SKM-1 (cell line): Measurements from ENCODE around the gene KCTD8.

Source experiments
- DNase-seq: peaks from one replicate; lab custom pipeline; 2025; ENCODE audit not compliant: unreplicated experiment; lab: John Stamatoyannopoulos, UW

The KCTD8 gene

GRCh38 chr4:44448521-44449461 is at the start of gene KCTD8:
Gene KCTD8 (minus strand): TSS chr4:44448809.
- peak; percentile 85 for DNase-seq

- DNase-seq = no peak
These were observed 46.4 kb upstream of the KCTD8 start for GRCh38 chr4:44494810-44495701.

- no peak for DNase-seq
These were observed 45.3 kb upstream of the KCTD8 start for GRCh38 chr4:44493924-44494323.

- DNase-seq = no peak
These were observed 38.7 kb upstream of the KCTD8 start for GRCh38 chr4:44487341-44487740.

GRCh38 chr4:44479731-44480130 is 31.1 kb upstream of the KCTD8 start:
- no peak for DNase-seq

GRCh38 chr4:44462259-44462658 is 13.7 kb upstream of the KCTD8 start:
- DNase-seq = no peak

- DNase-seq = no peak
These were observed 775 bp downstream of the KCTD8 start for GRCh38 chr4:44447563-44448504.

GRCh38 chr4:44446801-44447562 is 1.6 kb downstream of the KCTD8 start:
- no peak for DNase-seq

GRCh38 chr4:44446191-44446590 is 2.4 kb downstream of the KCTD8 start:
- DNase-seq = no peak

GRCh38 chr4:44438687-44439086 is 9.9 kb downstream of the KCTD8 start:
- DNase-seq = no peak

GRCh38 chr4:44434247-44434646 is 14.4 kb downstream of the KCTD8 start:
- no peak for DNase-seq

- no peak for DNase-seq
These were observed 22.9 kb downstream of the KCTD8 start for GRCh38 chr4:44425614-44426208.

- no peak for DNase-seq
These were observed 25.7 kb downstream of the KCTD8 start for GRCh38 chr4:44422912-44423311.

GRCh38 chr4:44421330-44422065 is 27.1 kb downstream of the KCTD8 start:
- no peak for DNase-seq

- no peak for DNase-seq
These were observed 33.4 kb downstream of the KCTD8 start for GRCh38 chr4:44415251-44415650.

GRCh38 chr4:44368413-44369167 is 80.0 kb downstream of the KCTD8 start:
- no peak for DNase-seq

- no peak for DNase-seq
These were observed 94.4 kb downstream of the KCTD8 start for GRCh38 chr4:44354172-44354571.

- DNase-seq = no peak
These were observed 97.5 kb downstream of the KCTD8 start for GRCh38 chr4:44351069-44351468.
